Measurements from ENCODE around the gene GRM1. TPM values are rescaled to one million over a fixed set of nuclear protein-coding genes. Genes with fewer than 3 reads are reported as not detected.

GRM1 gene
- total RNA-seq, 2 donors from 2014 or later = 0.57 to 0.62 TPM

GRCh38 chr6:146302994-146303393 lies 274.1 kb downstream of the GRM1 start:
- TF ChIP-seq, protein P1, sequence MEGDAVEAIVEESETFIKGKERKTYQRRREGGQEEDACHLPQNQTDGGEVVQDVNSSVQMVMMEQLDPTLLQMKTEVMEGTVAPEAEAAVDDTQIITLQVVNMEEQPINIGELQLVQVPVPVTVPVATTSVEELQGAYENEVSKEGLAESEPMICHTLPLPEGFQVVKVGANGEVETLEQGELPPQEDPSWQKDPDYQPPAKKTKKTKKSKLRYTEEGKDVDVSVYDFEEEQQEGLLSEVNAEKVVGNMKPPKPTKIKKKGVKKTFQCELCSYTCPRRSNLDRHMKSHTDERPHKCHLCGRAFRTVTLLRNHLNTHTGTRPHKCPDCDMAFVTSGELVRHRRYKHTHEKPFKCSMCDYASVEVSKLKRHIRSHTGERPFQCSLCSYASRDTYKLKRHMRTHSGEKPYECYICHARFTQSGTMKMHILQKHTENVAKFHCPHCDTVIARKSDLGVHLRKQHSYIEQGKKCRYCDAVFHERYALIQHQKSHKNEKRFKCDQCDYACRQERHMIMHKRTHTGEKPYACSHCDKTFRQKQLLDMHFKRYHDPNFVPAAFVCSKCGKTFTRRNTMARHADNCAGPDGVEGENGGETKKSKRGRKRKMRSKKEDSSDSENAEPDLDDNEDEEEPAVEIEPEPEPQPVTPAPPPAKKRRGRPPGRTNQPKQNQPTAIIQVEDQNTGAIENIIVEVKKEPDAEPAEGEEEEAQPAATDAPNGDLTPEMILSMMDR (conservative IDR thresholded peaks at IDR 0.05) = no peak
- no peak overlapping the region for H3K27ac ChIP-seq (ENCODE audit: low read depth, low read length)
- no peak overlapping the region for H3K4me3 Mint-ChIP-seq
- DNase-seq = no peak
- no peaks in the 10 kb centered on the region for H3K27me3 ChIP-seq (ENCODE audit: control insufficient read depth, insufficient read depth, low read length, poor library complexity, severe bottlenecking)
- H3K36me3 ChIP-seq (ENCODE audit: control insufficient read depth, insufficient read depth, low read length) = no peaks in the 10 kb centered on the region
- no peak overlapping the region for H3K4me3 ChIP-seq (ENCODE audit: low read length)
- no peaks in the 10 kb centered on the region for H3K36me3 Mint-ChIP-seq (ENCODE audit: low read depth)
- no peak overlapping the region for H3K27ac Mint-ChIP-seq
- H3K27me3 Mint-ChIP-seq (ENCODE audit: insufficient read depth) = no peaks in the 10 kb centered on the region
- no peak overlapping the region for H3K9ac ChIP-seq (ENCODE audit: extremely low read depth, low read length, poor library complexity, severe bottlenecking)
- no peaks in the 10 kb centered on the region for H3K9me3 Mint-ChIP-seq
- peaks cover 8% of the 10 kb centered on the region for H3K4me1 ChIP-seq (ENCODE audit: control insufficient read depth, insufficient read depth, low read length)
- no peaks in the 10 kb centered on the region for H3K9me3 ChIP-seq (ENCODE audit: control insufficient read depth, low read length)
- peaks cover 37% of the 10 kb centered on the region for H3K4me1 Mint-ChIP-seq

GRCh38 chr6:146304181-146304580 lies 275.3 kb downstream of the GRM1 start:
- no peaks in the 10 kb centered on the region for H3K9me3 Mint-ChIP-seq
- no peaks in the 10 kb centered on the region for H3K36me3 Mint-ChIP-seq (ENCODE audit: low read depth)
- TF ChIP-seq, protein P1 (conservative IDR thresholded peaks at IDR 0.05) = no peak
- Histone ChIP-seq H3K27me3 (ENCODE audit: control insufficient read depth, insufficient read depth, low read length, poor library complexity, severe bottlenecking) (no peaks in the 10 kb centered on the region), H3K9ac (ENCODE audit: extremely low read depth, low read length, poor library complexity, severe bottlenecking) (no peak overlapping the region), H3K4me3 (ENCODE audit: low read length) (no peak overlapping the region), H3K4me1 (ENCODE audit: control insufficient read depth, insufficient read depth, low read length) (peaks cover 8% of the 10 kb centered on the region), H3K27ac (ENCODE audit: low read depth, low read length) (no peak overlapping the region), H3K36me3 (ENCODE audit: control insufficient read depth, insufficient read depth, low read length) (no peaks in the 10 kb centered on the region), H3K9me3 (ENCODE audit: control insufficient read depth, low read length) (no peaks in the 10 kb centered on the region)
- no peak overlapping the region for H3K4me3 Mint-ChIP-seq
- no peak overlapping the region for H3K27ac Mint-ChIP-seq
- WGBS, 2 experiments (ENCODE audit: insufficient coverage in 1 of 2, insufficient read length in 1 of 2) = 95 to 100% methylated on average over 1 to 3 of the region's 3 CpGs
- no peak for DNase-seq
- no peaks in the 10 kb centered on the region for H3K27me3 Mint-ChIP-seq (ENCODE audit: insufficient read depth)
- peaks cover 29% of the 10 kb centered on the region for H3K4me1 Mint-ChIP-seq

GRCh38 chr6:146305092-146305491 lies 276.2 kb downstream of the GRM1 start:
- no peaks in the 10 kb centered on the region for H3K9me3 ChIP-seq (ENCODE audit: control insufficient read depth, low read length)
- H3K4me3 ChIP-seq (ENCODE audit: low read length) = no peak overlapping the region
- no peak overlapping the region for H3K9ac ChIP-seq (ENCODE audit: extremely low read depth, low read length, poor library complexity, severe bottlenecking)
- WGBS, 2 experiments (ENCODE audit: insufficient coverage in 1 of 2, insufficient read length in 1 of 2) = 60 to 76% methylated on average over 1 of the region's 1 CpG
- Mint-ChIP-seq H3K4me1 (peaks cover 29% of the 10 kb centered on the region), H3K36me3 (ENCODE audit: low read depth) (no peaks in the 10 kb centered on the region), H3K27ac (no peak overlapping the region), H3K27me3 (ENCODE audit: insufficient read depth) (no peaks in the 10 kb centered on the region), H3K4me3 (no peak overlapping the region), H3K9me3 (no peaks in the 10 kb centered on the region)
- H3K4me1 ChIP-seq (ENCODE audit: control insufficient read depth, insufficient read depth, low read length) = peaks cover 8% of the 10 kb centered on the region
- no peak for DNase-seq
- no peak overlapping the region for H3K27ac ChIP-seq (ENCODE audit: low read depth, low read length)
- TF ChIP-seq, protein P1 (conservative IDR thresholded peaks at IDR 0.05) = no peak
- H3K27me3 ChIP-seq (ENCODE audit: control insufficient read depth, insufficient read depth, low read length, poor library complexity, severe bottlenecking) = no peaks in the 10 kb centered on the region
- H3K36me3 ChIP-seq (ENCODE audit: control insufficient read depth, insufficient read depth, low read length) = no peaks in the 10 kb centered on the region

All from endodermal cell (in vitro differentiated cells).